HCT116 (cell line): ENCODE measurements around the gene SMIM12.

Experiments
- CEBPB ChIP-seq: IDR thresholded peaks from 2 replicates; pipeline ENCODE4 v1.6.1; 2012; ENCODE audit warnings: low read depth
- JUND ChIP-seq: IDR thresholded peaks from 2 replicates; pipeline ENCODE4 v1.6.1; 2012
- POLR2A ChIP-seq: IDR thresholded peaks from 2 replicates; pipeline ENCODE4 v1.7.0; 2011; ENCODE audit warnings: borderline replicate concordance; ENCODE audit not compliant: insufficient read depth, insufficient read length; ENCODE audit errors: extremely low read depth
- POLR2AphosphoS5 ChIP-seq: IDR thresholded peaks from 2 replicates; pipeline ENCODE4 v1.6.1; 2011; ENCODE audit warnings: mild to moderate bottlenecking, low read depth, low read length, moderate library complexity
- YY1 ChIP-seq: IDR thresholded peaks from 2 replicates; pipeline ENCODE4 v1.6.1; 2011; ENCODE audit warnings: low read length, low read depth, moderate library complexity, mild to moderate bottlenecking; ENCODE audit not compliant: insufficient replicate concordance; ENCODE audit errors: extremely low read depth
- ZNF274 ChIP-seq: fragments of 200-500 bp; sonication (Bioruptor generic); IDR thresholded peaks from 2 replicates; pipeline ENCODE4 v1.6.1; 2014; ENCODE audit warnings: mild to moderate bottlenecking, low read depth, low read length, inconsistent platforms
- TF ChIP-seq, protein P1 (sequence below), 3 experiments: fragments of 200-600 bp in 1 of 3; sonication (generic) in 1 of 3; IDR thresholded peaks in 2 of 3; conservative IDR thresholded peaks in 1 of 3; 2 replicates each; pipeline ENCODE4 v1.5.1; 2012 to 2017; ENCODE audit warnings: low read depth in 2 of 3, low read length in 2 of 3, antibody characterized with exemption in 1 of 3, borderline replicate concordance in 1 of 3, control low read depth in 1 of 3, mild to moderate bottlenecking in 1 of 3, mixed read lengths in 1 of 3, mixed run types in 1 of 3, moderate library complexity in 1 of 3; ENCODE audit not compliant: insufficient read depth in 1 of 3

DNA sequence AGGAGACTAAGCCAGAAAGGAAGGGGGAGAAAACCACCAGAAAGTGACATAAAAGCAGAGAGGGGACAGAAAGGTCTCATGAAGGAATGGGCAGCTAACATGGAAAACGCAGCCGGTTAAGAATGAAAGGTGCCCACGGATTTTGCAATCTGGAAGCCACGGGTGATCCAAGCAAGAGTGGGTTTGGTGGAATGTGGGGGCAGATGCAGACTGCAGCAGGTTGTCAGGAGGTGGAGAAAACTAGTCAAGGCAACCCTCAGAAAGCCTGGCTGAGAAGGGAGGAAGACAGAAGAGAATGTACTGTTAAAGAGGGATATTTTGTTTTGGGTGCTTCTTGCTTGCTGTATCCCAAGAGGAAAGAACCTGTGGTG, 12.6 kb upstream of the SMIM12 start:
- TF ChIP-seq, protein P1, sequence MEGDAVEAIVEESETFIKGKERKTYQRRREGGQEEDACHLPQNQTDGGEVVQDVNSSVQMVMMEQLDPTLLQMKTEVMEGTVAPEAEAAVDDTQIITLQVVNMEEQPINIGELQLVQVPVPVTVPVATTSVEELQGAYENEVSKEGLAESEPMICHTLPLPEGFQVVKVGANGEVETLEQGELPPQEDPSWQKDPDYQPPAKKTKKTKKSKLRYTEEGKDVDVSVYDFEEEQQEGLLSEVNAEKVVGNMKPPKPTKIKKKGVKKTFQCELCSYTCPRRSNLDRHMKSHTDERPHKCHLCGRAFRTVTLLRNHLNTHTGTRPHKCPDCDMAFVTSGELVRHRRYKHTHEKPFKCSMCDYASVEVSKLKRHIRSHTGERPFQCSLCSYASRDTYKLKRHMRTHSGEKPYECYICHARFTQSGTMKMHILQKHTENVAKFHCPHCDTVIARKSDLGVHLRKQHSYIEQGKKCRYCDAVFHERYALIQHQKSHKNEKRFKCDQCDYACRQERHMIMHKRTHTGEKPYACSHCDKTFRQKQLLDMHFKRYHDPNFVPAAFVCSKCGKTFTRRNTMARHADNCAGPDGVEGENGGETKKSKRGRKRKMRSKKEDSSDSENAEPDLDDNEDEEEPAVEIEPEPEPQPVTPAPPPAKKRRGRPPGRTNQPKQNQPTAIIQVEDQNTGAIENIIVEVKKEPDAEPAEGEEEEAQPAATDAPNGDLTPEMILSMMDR (IDR thresholded peaks at IDR 0.05 in 2 of 3, conservative IDR thresholded peaks at IDR 0.05 in 1 of 3; ENCODE audit: borderline replicate concordance in 1 of 3, insufficient read depth in 1 of 3, low read depth in 2 of 3, low read length in 2 of 3): no peak
- no peak for TF ChIP-seq JUND
- TF ChIP-seq POLR2A: no peak
- TF ChIP-seq ZNF274: no peak
- no peak for TF ChIP-seq YY1
- no peak for TF ChIP-seq POLR2AphosphoS5
- no peak for TF ChIP-seq CEBPB
